ENCODE data around the gene NDUFAF8. TPM values are rescaled to one million over a fixed set of nuclear protein-coding genes. Genes with fewer than 3 reads are reported as not detected.
A peak's percentile ranks its signal among the peaks of the same experiment; 100 is the strongest.

NDUFAF8 gene
- total RNA-seq, 2 experiments from 2014 or later: 75.7 to 77.0 TPM

DNA sequence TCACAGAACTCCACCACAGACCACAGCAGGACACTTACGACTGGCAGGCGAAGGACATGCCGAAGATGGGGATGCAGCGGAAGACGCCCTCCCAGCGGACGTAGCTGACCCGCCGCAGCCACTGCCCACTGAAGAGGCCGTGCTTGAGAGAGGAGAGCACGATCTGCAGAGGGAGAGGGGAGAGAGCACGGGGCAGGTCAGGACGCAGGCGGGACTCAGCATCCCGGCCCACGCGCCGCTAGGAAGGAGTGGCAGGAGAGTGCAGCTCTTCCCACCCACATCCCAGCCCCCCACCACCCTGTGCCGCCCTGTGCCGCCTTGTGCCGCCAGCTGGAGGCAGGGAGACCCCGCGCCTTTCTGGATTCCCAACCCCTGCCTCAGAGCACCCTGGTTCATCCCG is 41.5 kb downstream of the NDUFAF8 start:
- CTCF ChIA-PET: no interaction called here

DNA sequence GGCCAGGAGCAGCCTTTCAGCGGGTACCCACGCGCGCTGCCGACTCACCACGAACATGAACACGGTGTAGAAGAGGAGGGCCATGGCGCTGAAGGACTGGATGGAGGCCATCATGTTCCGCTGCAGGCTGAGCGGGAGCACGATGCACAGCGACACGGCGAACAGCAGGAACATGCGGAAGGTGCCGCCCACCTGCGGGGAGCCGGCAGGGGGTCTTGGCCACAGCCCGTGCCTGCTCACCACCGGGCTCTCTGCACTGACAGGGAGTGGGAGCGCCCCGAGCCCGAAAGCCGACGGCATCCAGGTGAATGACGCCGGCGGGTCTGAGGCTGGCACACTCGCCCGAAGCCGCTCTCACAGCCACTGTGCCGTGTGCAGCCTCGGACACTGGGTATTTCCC is 43.0 kb downstream of the NDUFAF8 start:
- DNase-seq: no peak
- no peaks in the 10 kb centered on the region for H3K9me3 Mint-ChIP-seq
- peaks cover 12% of the 10 kb centered on the region for H3K36me3 Mint-ChIP-seq (ENCODE audit: low read depth)
- H3K27ac Mint-ChIP-seq: no peak overlapping the region
- CTCF ChIA-PET: no interaction called here
- intact Hi-C loops (cut with micrococcal nuclease): no loop called here
- peaks cover 23% of the 10 kb centered on the region for H3K4me1 Mint-ChIP-seq (ENCODE audit: low read depth)
- H3K27me3 Mint-ChIP-seq (ENCODE audit: low read depth): no peaks in the 10 kb centered on the region
- H3K4me3 Mint-ChIP-seq: no peak overlapping the region

More for the DNA sequence above, 41.5 kb downstream of the NDUFAF8 start:
- H3K4me1 Mint-ChIP-seq (ENCODE audit: low read depth): peaks cover 12% of the 10 kb centered on the region
- DNase-seq: no peak
- H3K36me3 Mint-ChIP-seq (ENCODE audit: low read depth): peaks cover 17% of the 10 kb centered on the region
- intact Hi-C loops (cut with micrococcal nuclease): no loop called here
- H3K27me3 Mint-ChIP-seq (ENCODE audit: low read depth): no peaks in the 10 kb centered on the region
- no peak overlapping the region for H3K4me3 Mint-ChIP-seq
- H3K9me3 Mint-ChIP-seq: no peaks in the 10 kb centered on the region
- no peak overlapping the region for H3K27ac Mint-ChIP-seq

- CTCF ChIA-PET: no interaction called here
- intact Hi-C loops (cut with micrococcal nuclease): no loop called here
- peaks cover 26% of the 10 kb centered on the region for H3K4me1 Mint-ChIP-seq (ENCODE audit: low read depth)
- H3K27ac Mint-ChIP-seq: no peak overlapping the region
- H3K9me3 Mint-ChIP-seq: no peaks in the 10 kb centered on the region
- no peaks in the 10 kb centered on the region for H3K27me3 Mint-ChIP-seq (ENCODE audit: low read depth)
- peaks cover 9% of the 10 kb centered on the region for H3K36me3 Mint-ChIP-seq (ENCODE audit: low read depth)
- no peak overlapping the region for H3K4me3 Mint-ChIP-seq
- DNase-seq: no peak
Observed at GRCh38 chr17:81282876-81283275, 43.8 kb downstream of the NDUFAF8 start.

GRCh38 chr17:81285179-81285878 is 46.2 kb downstream of the NDUFAF8 start:
- H3K36me3 Mint-ChIP-seq (ENCODE audit: low read depth): peaks cover 6% of the 10 kb centered on the region
- CTCF ChIA-PET: interaction anchor here (1.0 to 3.1 kb wide), 3 partner anchors 32 to 199 kb away, joined by 3 to 15 read pairs (median 3); no protein-coding TSS in a partner anchor
- peak overlapping the region; percentile 83 for H3K4me3 Mint-ChIP-seq
- H3K27me3 Mint-ChIP-seq (ENCODE audit: low read depth): no peaks in the 10 kb centered on the region
- peaks cover 34% of the 10 kb centered on the region for H3K4me1 Mint-ChIP-seq (ENCODE audit: low read depth)
- DNase-seq: peak; percentile 79
- H3K27ac Mint-ChIP-seq: peak overlapping the region; percentile 87
- intact Hi-C loops (cut with micrococcal nuclease): loop anchor here (1.0 kb wide), 1 partner anchor 10 kb away; the partner anchor contains the start of gene SLC38A10
- H3K9me3 Mint-ChIP-seq: no peaks in the 10 kb centered on the region

- Mint-ChIP-seq H3K4me3 (peak overlapping the region; percentile 83), H3K4me1 (ENCODE audit: low read depth) (peaks cover 35% of the 10 kb centered on the region), H3K9me3 (no peaks in the 10 kb centered on the region), H3K27ac (peak overlapping the region; percentile 87), H3K36me3 (ENCODE audit: low read depth) (peaks cover 4% of the 10 kb centered on the region), H3K27me3 (ENCODE audit: low read depth) (no peaks in the 10 kb centered on the region)
- intact Hi-C loops (cut with micrococcal nuclease): loop anchor here (1.0 kb wide), 1 partner anchor 9 kb away; the partner anchor contains the start of gene SLC38A10
- DNase-seq: no peak
- CTCF ChIA-PET: interaction anchor here (1.0 to 3.1 kb wide), 3 partner anchors 33 to 199 kb away, joined by 3 to 15 read pairs (median 3); no protein-coding TSS in a partner anchor
Observed at GRCh38 chr17:81285894-81286293, 46.8 kb downstream of the NDUFAF8 start.

- Mint-ChIP-seq H3K36me3 (ENCODE audit: low read depth) (peaks cover 4% of the 10 kb centered on the region), H3K27me3 (ENCODE audit: low read depth) (no peaks in the 10 kb centered on the region), H3K9me3 (no peaks in the 10 kb centered on the region), H3K4me3 (no peak overlapping the region), H3K4me1 (ENCODE audit: low read depth) (peaks cover 38% of the 10 kb centered on the region), H3K27ac (peak overlapping the region; percentile 87)
- intact Hi-C loops (cut with micrococcal nuclease): no loop called here
- DNase-seq: no peak
- CTCF ChIA-PET: interaction anchor here (3.1 kb wide), 1 partner anchor 198 kb away, joined by 15 read pairs; no protein-coding TSS in a partner anchor
Observed at GRCh38 chr17:81286491-81287145, 47.5 kb downstream of the NDUFAF8 start.

DNA sequence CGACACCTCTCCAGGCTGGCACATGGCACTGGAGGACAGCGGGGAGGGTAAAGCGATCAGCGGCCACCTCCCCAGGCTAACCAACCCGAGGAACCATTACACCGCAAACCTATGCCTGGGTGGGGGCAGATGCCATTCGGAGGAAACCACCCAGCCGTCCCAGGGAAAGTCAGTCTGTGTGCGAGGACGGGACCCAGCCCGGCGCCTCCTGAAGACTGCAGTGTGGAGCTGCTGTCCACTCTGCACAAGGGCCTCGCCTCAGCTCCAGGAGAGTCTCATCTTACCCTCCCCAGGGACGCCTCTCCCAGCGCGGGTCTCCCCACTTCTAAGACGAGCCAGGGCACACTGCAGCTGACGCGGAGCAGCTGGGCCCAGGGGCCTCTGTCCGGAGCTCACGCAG is 48.0 kb downstream of the NDUFAF8 start:
- no peaks in the 10 kb centered on the region for H3K9me3 Mint-ChIP-seq
- intact Hi-C loops (cut with micrococcal nuclease): no loop called here
- H3K27me3 Mint-ChIP-seq (ENCODE audit: low read depth): no peaks in the 10 kb centered on the region
- CTCF ChIA-PET: interaction anchor here (3.1 kb wide), 1 partner anchor 197 kb away, joined by 15 read pairs; no protein-coding TSS in a partner anchor
- H3K4me3 Mint-ChIP-seq: no peak overlapping the region
- peaks cover 40% of the 10 kb centered on the region for H3K4me1 Mint-ChIP-seq (ENCODE audit: low read depth)
- DNase-seq: no peak
- peaks cover 4% of the 10 kb centered on the region for H3K36me3 Mint-ChIP-seq (ENCODE audit: low read depth)
- peak overlapping the region; percentile 71 for H3K27ac Mint-ChIP-seq

DNA sequence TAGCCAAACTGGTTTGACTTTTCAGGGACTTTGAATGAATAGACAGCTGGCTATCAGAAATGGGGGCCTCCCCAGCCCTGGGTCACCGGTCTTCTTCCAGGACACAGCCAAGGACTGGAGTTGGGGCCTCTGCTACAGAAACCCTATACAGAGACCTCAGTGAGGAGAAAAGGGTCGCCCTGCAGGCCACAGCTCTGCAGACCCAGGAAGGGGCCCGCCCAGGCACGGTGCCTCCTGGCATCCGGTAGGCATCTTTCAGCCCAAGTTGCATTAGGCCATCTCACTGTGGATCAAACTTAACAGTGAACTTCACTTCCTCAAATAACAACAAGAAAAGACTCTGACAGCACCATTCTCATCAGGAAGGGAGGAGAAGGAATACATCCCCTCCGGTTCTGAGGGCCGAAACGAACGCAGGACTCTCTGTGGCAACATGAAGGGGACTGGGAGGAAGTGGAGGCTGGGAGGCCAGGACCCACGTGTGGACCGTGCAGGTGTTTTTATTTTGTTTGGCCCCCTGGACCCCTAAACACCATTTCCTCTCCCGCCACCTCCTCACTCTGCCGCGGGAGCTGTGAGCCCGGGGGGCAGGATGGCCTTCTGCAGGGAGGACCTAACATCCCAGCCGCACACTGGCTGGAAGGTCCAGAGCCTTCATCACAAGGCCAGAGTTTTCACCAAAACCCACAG is 48.8 kb downstream of the NDUFAF8 start:
- Mint-ChIP-seq H3K4me3 (no peak overlapping the region), H3K36me3 (ENCODE audit: low read depth) (peaks cover 4% of the 10 kb centered on the region), H3K27me3 (ENCODE audit: low read depth) (no peaks in the 10 kb centered on the region), H3K4me1 (ENCODE audit: low read depth) (peaks cover 44% of the 10 kb centered on the region), H3K9me3 (no peaks in the 10 kb centered on the region), H3K27ac (peak overlapping the region; percentile 71)
- intact Hi-C loops (cut with micrococcal nuclease): no loop called here
- CTCF ChIA-PET: interaction anchor here (1.3 to 3.1 kb wide), 2 partner anchors 197 kb away, joined by 4 to 15 read pairs; no protein-coding TSS in a partner anchor
- DNase-seq: no peak

DNA sequence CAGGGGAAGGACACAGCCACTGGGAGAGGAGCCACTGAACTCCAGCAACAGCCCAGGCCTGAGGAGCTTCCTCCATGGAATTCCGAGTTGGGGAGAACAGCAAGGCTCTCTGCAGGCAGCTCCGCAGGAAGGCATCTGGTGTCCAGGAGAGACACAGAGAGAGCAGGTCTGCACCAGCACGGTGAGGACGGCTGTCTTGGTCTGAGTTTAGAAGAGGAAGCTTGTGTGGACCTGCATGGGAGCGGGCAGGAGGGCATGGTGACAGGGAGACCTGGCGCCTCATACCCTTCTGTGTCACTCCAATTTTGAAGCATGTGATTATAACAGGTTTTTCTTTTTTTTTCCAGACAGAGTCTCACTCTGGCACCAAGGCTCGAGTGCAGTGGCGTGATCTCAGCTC is 49.6 kb downstream of the NDUFAF8 start:
- H3K27ac Mint-ChIP-seq: no peak overlapping the region
- no peaks in the 10 kb centered on the region for H3K27me3 Mint-ChIP-seq (ENCODE audit: low read depth)
- DNase-seq: no peak
- intact Hi-C loops (cut with micrococcal nuclease): no loop called here
- H3K4me1 Mint-ChIP-seq (ENCODE audit: low read depth): peaks cover 52% of the 10 kb centered on the region
- peaks cover 4% of the 10 kb centered on the region for H3K36me3 Mint-ChIP-seq (ENCODE audit: low read depth)
- no peaks in the 10 kb centered on the region for H3K9me3 Mint-ChIP-seq
- H3K4me3 Mint-ChIP-seq: no peak overlapping the region
- CTCF ChIA-PET: interaction anchor here (1.3 kb wide), 1 partner anchor 196 kb away, joined by 4 read pairs; no protein-coding TSS in a partner anchor

DNA sequence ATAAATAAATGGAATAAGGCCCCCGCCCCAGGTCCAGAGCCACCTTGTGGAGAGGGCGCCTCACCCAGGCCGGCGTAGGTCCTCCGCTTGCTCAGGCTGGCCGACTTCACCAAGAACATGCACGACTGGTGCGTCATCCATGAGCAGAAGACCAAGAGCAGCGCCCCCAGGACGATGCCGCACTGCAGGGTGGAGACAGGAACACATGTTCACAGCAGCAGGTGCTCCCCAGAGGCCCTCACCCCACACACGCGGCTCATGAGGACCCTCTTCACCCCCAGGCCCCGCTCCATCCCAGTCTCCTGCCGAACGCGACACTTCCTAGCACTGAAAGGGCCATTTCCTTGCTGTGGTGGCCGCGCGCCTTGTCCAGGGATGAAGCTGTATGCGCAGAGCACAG is 50.5 kb downstream of the NDUFAF8 start:
- Mint-ChIP-seq H3K36me3 (ENCODE audit: low read depth) (peaks cover 6% of the 10 kb centered on the region), H3K4me1 (ENCODE audit: low read depth) (peaks cover 56% of the 10 kb centered on the region), H3K9me3 (no peaks in the 10 kb centered on the region), H3K27me3 (ENCODE audit: low read depth) (no peaks in the 10 kb centered on the region), H3K4me3 (no peak overlapping the region), H3K27ac (no peak overlapping the region)
- intact Hi-C loops (cut with micrococcal nuclease): loop anchor here (10.0 kb wide), 1 partner anchor 225 kb away; the partner anchor contains the start of gene ACTG1
- DNase-seq: no peak
- CTCF ChIA-PET: no interaction called here

DNA sequence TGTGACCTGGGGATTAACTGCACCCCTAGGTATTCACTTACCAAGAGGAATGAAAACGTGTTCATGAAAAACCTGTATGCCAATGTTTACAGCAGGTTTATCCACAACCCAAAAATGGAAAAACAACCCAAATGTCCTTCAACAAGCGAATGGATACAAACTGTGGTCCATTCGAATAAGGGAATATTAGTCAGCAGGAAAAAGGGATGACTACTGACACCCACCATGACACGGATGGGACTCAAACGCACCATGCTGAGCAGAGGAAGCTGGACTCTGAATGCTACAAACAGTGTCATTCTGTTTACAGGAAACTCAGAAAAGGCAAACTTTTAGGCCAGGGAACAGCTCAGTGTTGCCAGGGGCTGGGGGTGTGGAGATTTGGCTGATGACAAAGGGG is 51.1 kb downstream of the NDUFAF8 start:
- CTCF ChIA-PET: interaction anchor here (4.3 kb wide), 1 partner anchor 195 kb away, joined by 27 read pairs; no protein-coding TSS in a partner anchor
- H3K9me3 Mint-ChIP-seq: no peaks in the 10 kb centered on the region
- no peaks in the 10 kb centered on the region for H3K27me3 Mint-ChIP-seq (ENCODE audit: low read depth)
- intact Hi-C loops (cut with micrococcal nuclease): loop anchor here (10.0 kb wide), 1 partner anchor 225 kb away; the partner anchor contains the start of gene ACTG1
- H3K27ac Mint-ChIP-seq: no peak overlapping the region
- H3K36me3 Mint-ChIP-seq (ENCODE audit: low read depth): peaks cover 4% of the 10 kb centered on the region
- H3K4me1 Mint-ChIP-seq (ENCODE audit: low read depth): peaks cover 51% of the 10 kb centered on the region
- no peak overlapping the region for H3K4me3 Mint-ChIP-seq
- DNase-seq: no peak
